Measurements from ENCODE around the gene RBM6. TPM values are rescaled to one million over a fixed set of nuclear protein-coding genes. Genes with fewer than 3 reads are reported as not detected.
"Not testable (repeated sequence)": the region's sequence is repeated elsewhere in the genome, so short reads cannot be mapped to it uniquely, and the experiment has no call there.

The RBM6 gene
- total RNA-seq, 1 donor from 2014 or later = 36.7 TPM

GRCh38 chr3:49912881-49913281 lies 27.1 kb upstream of the RBM6 start:
- DNase-seq (ENCODE audit: low read depth in 2 of 2) = no peak

GRCh38 chr3:49914906-49915305 lies 25.0 kb upstream of the RBM6 start:
- no peak for DNase-seq (ENCODE audit: low read depth in 2 of 2)

- no peak for DNase-seq (ENCODE audit: low read depth in 2 of 2)
Measured at GRCh38 chr3:49916686-49917085, 23.3 kb upstream of the RBM6 start.

- DNase-seq (ENCODE audit: low read depth in 2 of 2) = not testable (repeated sequence)
Measured at GRCh38 chr3:49917806-49918590, 22.0 kb upstream of the RBM6 start.

GRCh38 chr3:49924683-49925082 lies 15.3 kb upstream of the RBM6 start:
- peak in 1 of 2 donors; percentile 88 for DNase-seq (ENCODE audit: low read depth in 2 of 2)

GRCh38 chr3:49925485-49925884 lies 14.5 kb upstream of the RBM6 start:
- no peak for DNase-seq (ENCODE audit: low read depth in 2 of 2)

GRCh38 chr3:49926117-49926728 lies 13.7 kb upstream of the RBM6 start:
- no peak for DNase-seq (ENCODE audit: low read depth in 2 of 2)

- no peak for DNase-seq (ENCODE audit: low read depth in 2 of 2)
Measured at GRCh38 chr3:49927798-49928197, 12.2 kb upstream of the RBM6 start.

- DNase-seq (ENCODE audit: low read depth in 2 of 2) = no peak
Measured at GRCh38 chr3:49928481-49929017, 11.4 kb upstream of the RBM6 start.

- peak; percentile 84 to 88 for DNase-seq (ENCODE audit: low read depth in 2 of 2)
Measured at GRCh38 chr3:49929291-49930167, 10.4 kb upstream of the RBM6 start, which contains the start of gene MON1A. TSS of gene MON1A (minus strand) at chr3:49929811. CDS start at chr3:49913346, 16,465 bp downstream.

- DNase-seq (ENCODE audit: low read depth in 2 of 2) = no peak
Measured at GRCh38 chr3:49930168-49930690, 9.7 kb upstream of the RBM6 start.

GRCh38 chr3:49930922-49931321 lies 9.0 kb upstream of the RBM6 start:
- DNase-seq (ENCODE audit: low read depth in 2 of 2) = no peak

GRCh38 chr3:49932281-49932680 lies 7.7 kb upstream of the RBM6 start:
- not testable (repeated sequence) for DNase-seq (ENCODE audit: low read depth in 2 of 2)

GRCh38 chr3:49937090-49937489 lies 2.9 kb upstream of the RBM6 start:
- DNase-seq (ENCODE audit: low read depth in 2 of 2) = no peak

GRCh38 chr3:49940667-49941249 lies 808 bp downstream of the RBM6 start:
- DNase-seq (ENCODE audit: low read depth in 2 of 2) = no peak

- DNase-seq (ENCODE audit: low read depth in 2 of 2) = no peak
Measured at GRCh38 chr3:49942651-49943050, 2.7 kb downstream of the RBM6 start.

- no peak for DNase-seq (ENCODE audit: low read depth in 2 of 2)
Measured at GRCh38 chr3:49952924-49953323, 13.0 kb downstream of the RBM6 start.

- DNase-seq (ENCODE audit: low read depth in 2 of 2) = no peak
Measured at GRCh38 chr3:49955636-49956035, 15.7 kb downstream of the RBM6 start.

- no peak for DNase-seq (ENCODE audit: low read depth in 2 of 2)
Measured at GRCh38 chr3:49966233-49966942, 26.4 kb downstream of the RBM6 start.

GRCh38 chr3:49967291-49967690 lies 27.3 kb downstream of the RBM6 start:
- DNase-seq (ENCODE audit: low read depth in 2 of 2) = no peak
